Astrocyte (in vitro differentiated cells and primary cell): ENCODE data around the gene RALY.

Experiments
- CTCF ChIP-seq: IDR thresholded peaks from 2 replicates; pipeline ENCODE4 v1.5.1; 2011; ENCODE audit warnings: low read depth, mild to moderate bottlenecking, inconsistent platforms, low read length, moderate library complexity; ENCODE audit not compliant: insufficient read depth
- EZH2 ChIP-seq: IDR thresholded peaks from 2 replicates; pipeline ENCODE4 v1.6.1; 2012; ENCODE audit warnings: mild to moderate bottlenecking, low read length, inconsistent platforms; ENCODE audit not compliant: insufficient read depth

DNA sequence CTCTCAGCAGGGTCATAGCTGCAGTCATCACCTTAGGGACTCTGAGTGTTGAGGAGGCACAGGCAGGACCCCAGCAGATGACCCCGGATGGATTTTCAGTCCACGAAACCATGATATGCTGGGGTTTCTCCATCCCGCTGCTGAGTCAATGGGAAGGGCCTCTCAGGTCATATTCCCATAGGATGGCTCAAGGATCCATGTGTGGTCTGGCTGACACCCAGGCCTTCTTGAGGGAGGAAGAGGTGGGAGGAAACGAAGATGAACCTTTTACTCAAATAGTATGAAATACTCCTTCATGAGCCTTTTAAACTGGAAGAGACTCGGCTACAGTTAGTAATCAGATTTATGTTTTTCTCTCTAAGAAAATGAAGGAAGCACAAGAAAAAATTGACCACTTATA is 10.3 kb upstream of the RALY start:
- TF ChIP-seq EZH2 (no peak), CTCF (no peak)
